ENCODE measurements around the gene ATXN1. TPM values are rescaled to one million over a fixed set of nuclear protein-coding genes. Genes with fewer than 3 reads are reported as not detected.

Gene ATXN1
- polyA plus RNA-seq, 1 donor (not counting 4 experiments of a cell fraction or from before 2014, with no cell fraction given): 9.7 TPM

GRCh38 chr6:16327777-16328325 is 433.4 kb downstream of the ATXN1 start:
- no peaks in the 10 kb centered on the region for H4K20me1 ChIP-seq (ENCODE audit: control insufficient read depth, extremely low read depth, insufficient read depth, low read length)
- H3K4me2 ChIP-seq (ENCODE audit: control insufficient read depth, extremely low read depth, insufficient read depth, low read depth, low read length): no peak overlapping the region
- dilution Hi-C loops (cut with MboI; ENCODE audit: extremely low pct_ligation_motif_present, low sequenced_read_pairs): no loop called here
- peaks cover 0 to 5% of the 10 kb centered on the region in 2 experiments for H3K36me3 ChIP-seq (ENCODE audit: control insufficient read depth in 2 of 2, extremely low read depth in 1 of 2, insufficient read depth in 2 of 2, low read length in 2 of 2)
- no peak for TF ChIP-seq CTCF (optimal IDR thresholded peaks at IDR 0.05 in 1 of 3, IDR thresholded peaks at IDR 0.05 in 1 of 3, conservative IDR thresholded peaks at IDR 0.05 in 1 of 3; ENCODE audit: extremely low read depth in 1 of 3, insufficient read depth in 2 of 3, low read length in 3 of 3)
- no peak for TF ChIP-seq EZH2 (IDR thresholded peaks at IDR 0.05; ENCODE audit: low read length)
- no peak for FAIRE-seq
- H3K27ac ChIP-seq (ENCODE audit: control insufficient read depth, insufficient read depth, low read length): no peak overlapping the region
- H3K9me3 ChIP-seq (ENCODE audit: control insufficient read depth, low read depth, low read length): no peaks in the 10 kb centered on the region
- H3K9me1 ChIP-seq (ENCODE audit: control insufficient read depth, extremely low read depth, insufficient read depth, low read length): no peaks in the 10 kb centered on the region
- H3K79me2 ChIP-seq (ENCODE audit: control insufficient read depth, insufficient read depth, low read length): no peaks in the 10 kb centered on the region
- no peak overlapping the region for H3K4me3 ChIP-seq (ENCODE audit: control insufficient read depth in 2 of 3, extremely low read depth in 1 of 3, insufficient read depth in 2 of 3, low read depth in 1 of 3, low read length in 3 of 3)
- H3K9ac ChIP-seq (ENCODE audit: control insufficient read depth, extremely low read depth, insufficient read depth, low read length): no peak overlapping the region
- no peak for DNase-seq (ENCODE audit: low read depth, low spot score)
- no peak overlapping the region for H2AFZ ChIP-seq (ENCODE audit: control insufficient read depth, low read length)
- peaks cover 15% of the 10 kb centered on the region for H3K4me1 ChIP-seq (ENCODE audit: control insufficient read depth, extremely low read depth, insufficient read depth, low read length)
- no peaks in the 10 kb centered on the region for H3K27me3 ChIP-seq (ENCODE audit: control insufficient read depth, extremely low read depth, insufficient read depth, low read length)

GRCh38 chr6:16326971-16327776 is 434.1 kb downstream of the ATXN1 start:
- no peaks in the 10 kb centered on the region for H3K9me1 ChIP-seq (ENCODE audit: control insufficient read depth, extremely low read depth, insufficient read depth, low read length)

More at GRCh38 chr6:16326971-16327776, 434.1 kb downstream of the ATXN1 start:
- dilution Hi-C loops (cut with MboI; ENCODE audit: extremely low pct_ligation_motif_present, low sequenced_read_pairs): no loop called here
- Histone ChIP-seq H3K4me3 (ENCODE audit: control insufficient read depth in 2 of 3, extremely low read depth in 1 of 3, insufficient read depth in 2 of 3, low read depth in 1 of 3, low read length in 3 of 3) (no peak overlapping the region), H2AFZ (ENCODE audit: control insufficient read depth, low read length) (no peak overlapping the region), H3K4me2 (ENCODE audit: control insufficient read depth, extremely low read depth, insufficient read depth, low read depth, low read length) (no peak overlapping the region), H4K20me1 (ENCODE audit: control insufficient read depth, extremely low read depth, insufficient read depth, low read length) (no peaks in the 10 kb centered on the region), H3K27ac (ENCODE audit: control insufficient read depth, insufficient read depth, low read length) (no peak overlapping the region), H3K27me3 (ENCODE audit: control insufficient read depth, extremely low read depth, insufficient read depth, low read length) (no peaks in the 10 kb centered on the region), H3K9me3 (ENCODE audit: control insufficient read depth, low read depth, low read length) (no peaks in the 10 kb centered on the region), H3K79me2 (ENCODE audit: control insufficient read depth, insufficient read depth, low read length) (no peaks in the 10 kb centered on the region), H3K4me1 (ENCODE audit: control insufficient read depth, extremely low read depth, insufficient read depth, low read length) (peaks cover 17% of the 10 kb centered on the region), H3K9ac (ENCODE audit: control insufficient read depth, extremely low read depth, insufficient read depth, low read length) (no peak overlapping the region), H3K36me3 (ENCODE audit: control insufficient read depth in 2 of 2, extremely low read depth in 1 of 2, insufficient read depth in 2 of 2, low read length in 2 of 2) (peaks cover 0 to 5% of the 10 kb centered on the region in 2 experiments)
- DNase-seq (ENCODE audit: low read depth, low spot score) (no peak), FAIRE-seq (no peak)
- TF ChIP-seq EZH2 (IDR thresholded peaks at IDR 0.05; ENCODE audit: low read length) (no peak), CTCF (optimal IDR thresholded peaks at IDR 0.05 in 1 of 3, IDR thresholded peaks at IDR 0.05 in 1 of 3, conservative IDR thresholded peaks at IDR 0.05 in 1 of 3; ENCODE audit: extremely low read depth in 1 of 3, insufficient read depth in 2 of 3, low read length in 3 of 3) (no peak)

Data from keratinocyte (primary cell).